SK-N-MC (cell line): ENCODE data around the gene RIIAD1.

Experiments used
- EZH2 ChIP-seq: fragments of 200-600 bp; sonication (generic); IDR thresholded peaks from one replicate; pipeline ENCODE4 v1.6.1; 2017; ENCODE audit warnings: antibody characterized with exemption
- FOXP2 ChIP-seq: optimal IDR thresholded peaks from 2 replicates; pipeline ENCODE3; 2011; ENCODE audit warnings: mild to moderate bottlenecking, moderate library complexity; ENCODE audit not compliant: insufficient read depth; ENCODE audit errors: extremely low read length, control extremely low read depth
- POLR2AphosphoS5 ChIP-seq: IDR thresholded peaks from 2 replicates; pipeline ENCODE4 v1.6.1; 2012; ENCODE audit warnings: mild to moderate bottlenecking, low read depth, low read length, borderline replicate concordance

GRCh38 chr1:151692226-151692625, 29.1 kb upstream of the RIIAD1 start:
- TF ChIP-seq POLR2AphosphoS5, result no peak
- TF ChIP-seq EZH2, result no peak
- no peak for TF ChIP-seq FOXP2
